SKM-1 (cell line): ENCODE measurements around the gene OR51E1.

Experiments
- DNase-seq: peaks from one replicate; lab custom pipeline; 2025; ENCODE audit not compliant: unreplicated experiment; lab: John Stamatoyannopoulos, UW

Gene OR51E1

GRCh38 chr11:4704790-4705334 is 61.1 kb downstream of the OR51E1 start:
- DNase-seq = no peak
